ENCODE data around the gene PDGFRB. TPM values are rescaled to one million over a fixed set of nuclear protein-coding genes. Genes with fewer than 3 reads are reported as not detected.

The PDGFRB gene
- total RNA-seq, 1 experiment from 2014 or later = 0.34 TPM

DNA sequence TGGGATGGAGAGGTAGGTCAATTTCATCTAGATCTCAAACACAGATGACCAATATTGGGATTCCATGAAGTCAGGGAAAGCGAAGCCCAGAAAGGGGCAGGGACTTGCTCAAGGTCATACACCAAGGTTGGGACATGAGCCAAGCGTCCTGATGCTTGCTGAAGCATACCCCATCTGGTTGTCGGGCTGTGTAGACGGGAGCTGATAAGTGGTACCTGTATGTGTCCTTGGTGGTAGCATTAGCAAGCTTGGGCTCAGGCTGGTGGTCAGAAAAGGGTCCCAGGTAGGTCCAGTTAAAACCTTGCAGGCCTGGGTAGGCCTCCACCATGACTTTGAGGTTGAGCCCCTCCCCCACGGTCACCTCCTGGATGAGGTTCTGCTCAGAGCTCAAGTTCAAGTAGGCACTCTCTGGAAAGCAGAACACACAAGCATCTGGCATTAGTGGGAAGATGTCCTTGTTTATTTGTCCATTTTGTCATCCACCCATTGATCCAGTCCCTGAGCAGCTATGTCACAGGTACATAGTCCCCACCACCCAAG, 82.5 kb downstream of the PDGFRB start:
- no peaks in the 10 kb centered on the region for H4K20me1 ChIP-seq (ENCODE audit: insufficient read depth)
- H2AFZ ChIP-seq (ENCODE audit: low read depth, low read length, poor library complexity, severe bottlenecking) = no peak overlapping the region
- ChIA-PET RAD21 (ENCODE audit: low non-redundant PET in 1 of 2, low total read pairs in 2 of 2, uncharacterized antibody in 2 of 2, unreplicated experiment in 2 of 2) (no interaction called here), POLR2A (no interaction called here), CTCF (no interaction called here)
- H3K9me3 ChIP-seq (ENCODE audit: control insufficient read depth in 1 of 2, insufficient read depth in 1 of 2, low read depth in 1 of 2, low read length in 2 of 2) = no peaks in the 10 kb centered on the region
- H3K27ac ChIP-seq (ENCODE audit: low read depth, low read length) = no peak overlapping the region
- H3K9me2 ChIP-seq (ENCODE audit: insufficient read depth) = no peaks in the 10 kb centered on the region
- DNase-seq (ENCODE audit: low read depth, low spot score) = no peak
- TF ChIP-seq SIN3A (IDR thresholded peaks at IDR 0.05; ENCODE audit: low read depth) = no peak
- TF ChIP-seq RAD21 (IDR thresholded peaks at IDR 0.05; ENCODE audit: low read depth) = no peak
- no TSS peak for BruUV-seq (replicated peaks)
- H3K36me3 ChIP-seq (ENCODE audit: control insufficient read depth in 1 of 2, insufficient read depth in 2 of 2, low read length in 2 of 2) = no peaks in the 10 kb centered on the region
- H3K79me2 ChIP-seq (ENCODE audit: insufficient read depth, low read length) = no peaks in the 10 kb centered on the region
- no peak overlapping the region for H3K4me3 ChIP-seq (replicated peaks in 1 of 2; ENCODE audit: low read depth in 1 of 2, low read length in 2 of 2)
- H3K4me1 ChIP-seq (ENCODE audit: control insufficient read depth in 1 of 2, insufficient read depth in 2 of 2, low read length in 2 of 2) = peaks cover 0 to 3% of the 10 kb centered on the region in 2 experiments; a peak in 1 of 4 replicates
- H3K27me3 ChIP-seq (ENCODE audit: insufficient read depth, low read length) = no peaks in the 10 kb centered on the region
- no peak overlapping the region for H3K4me2 ChIP-seq (ENCODE audit: low read length)
- intact Hi-C loops (cut with micrococcal nuclease) = no loop called here
- no peak for ATAC-seq
- H3K9ac ChIP-seq (ENCODE audit: low read length) = no peak overlapping the region

DNA sequence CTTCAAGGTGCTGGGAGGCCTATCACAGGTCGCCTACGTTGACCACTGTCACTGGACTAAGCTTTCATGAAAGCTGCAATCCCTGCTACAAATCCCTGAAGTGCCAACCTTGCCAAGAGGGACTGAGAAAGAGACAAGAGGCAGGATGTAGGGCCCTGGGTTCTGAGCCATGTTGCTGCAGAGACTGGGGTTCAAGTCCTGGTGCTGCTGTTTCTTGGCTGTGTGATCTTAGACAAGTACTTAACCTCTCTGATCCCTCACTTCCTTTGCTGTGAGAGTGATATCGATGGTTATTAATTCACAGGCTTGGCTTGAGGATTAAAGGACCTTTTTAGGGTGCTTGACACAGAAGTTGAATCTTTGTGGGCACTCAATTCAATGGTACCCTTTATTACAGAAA, 84.8 kb downstream of the PDGFRB start:
- H3K9ac ChIP-seq (ENCODE audit: low read length) = no peak overlapping the region
- CTCF ChIA-PET = no interaction called here
- H3K79me2 ChIP-seq (ENCODE audit: insufficient read depth, low read length) = no peaks in the 10 kb centered on the region
- H3K36me3 ChIP-seq (ENCODE audit: control insufficient read depth in 1 of 2, insufficient read depth in 2 of 2, low read length in 2 of 2) = no peaks in the 10 kb centered on the region
- TF ChIP-seq EZH2phosphoT487 (IDR thresholded peaks at IDR 0.05; ENCODE audit: borderline replicate concordance) (no peak), YY1 (IDR thresholded peaks at IDR 0.05; ENCODE audit: extremely low read depth, insufficient replicate concordance, low read depth, low read length) (no peak)
- H3K4me2 ChIP-seq (ENCODE audit: low read length) = no peak overlapping the region
- H3K27ac ChIP-seq (ENCODE audit: low read depth, low read length) = no peak overlapping the region
- RAD21 ChIA-PET (ENCODE audit: low non-redundant PET in 1 of 2, low total read pairs in 2 of 2, uncharacterized antibody in 2 of 2, unreplicated experiment in 2 of 2) = no interaction called here
- POLR2A ChIA-PET = no interaction called here
- no peaks in the 10 kb centered on the region for H4K20me1 ChIP-seq (ENCODE audit: insufficient read depth)
- DNase-seq (ENCODE audit: low read depth, low spot score) = no peak
- no peaks in the 10 kb centered on the region for H3K9me2 ChIP-seq (ENCODE audit: insufficient read depth)
- H3K9me3 ChIP-seq (ENCODE audit: control insufficient read depth in 1 of 2, insufficient read depth in 1 of 2, low read depth in 1 of 2, low read length in 2 of 2) = no peaks in the 10 kb centered on the region
- no peak overlapping the region for H3K4me3 ChIP-seq (replicated peaks in 1 of 2; ENCODE audit: low read depth in 1 of 2, low read length in 2 of 2)
- intact Hi-C loops (cut with micrococcal nuclease) = no loop called here
- no TSS peak for BruUV-seq (replicated peaks)
- H3K4me1 ChIP-seq (ENCODE audit: control insufficient read depth in 1 of 2, insufficient read depth in 2 of 2, low read length in 2 of 2) = peaks cover 0 to 3% of the 10 kb centered on the region in 2 experiments; a peak in 1 of 4 replicates
- ATAC-seq = no peak
- H2AFZ ChIP-seq (ENCODE audit: low read depth, low read length, poor library complexity, severe bottlenecking) = no peak overlapping the region
- no peaks in the 10 kb centered on the region for H3K27me3 ChIP-seq (ENCODE audit: insufficient read depth, low read length)

All from HCT116 (cell line).